Activated CD4-positive, alpha-beta memory T cell treated with anti-CD3 and anti-CD28 coated beads, Interleukin-2, amount 10 ng/mL, durations not matched to agents 7 days and 5 days (primary cell): ENCODE measurements around the gene GNA14. TPM values are rescaled to one million over a fixed set of nuclear protein-coding genes. Genes with fewer than 3 reads are reported as not detected.

Experiments
- CTCF ChIA-PET: fragments of 350-600 bp; sonication (Branson Sonifier 250); formaldehyde crosslinking; loops from one replicate; lab custom pipeline; 2021; ENCODE audit warnings: antibody characterized with exemption, inconsistent platforms; lab: Charles Lee
- POLR2A ChIA-PET: fragments of 350-600 bp; sonication (Branson Sonifier 250); formaldehyde crosslinking; loops from one replicate; lab custom pipeline; 2021; ENCODE audit warnings: antibody characterized with exemption; lab: Charles Lee
- DNase-seq: peaks from one replicate; pipeline ENCODE4 v3.0.0-alpha.2; 2020
- H3K27ac Mint-ChIP-seq: one replicate; pipeline ENCODE4 v1.8.0; 2021; ENCODE audit warnings: mild to moderate bottlenecking, mixed read lengths
- H3K27me3 Mint-ChIP-seq: one replicate; pipeline ENCODE4 v1.8.0; 2021; ENCODE audit warnings: mixed read lengths
- H3K36me3 Mint-ChIP-seq: one replicate; pipeline ENCODE4 v1.8.0; 2021; ENCODE audit warnings: low read depth, mixed read lengths
- H3K4me1 Mint-ChIP-seq: one replicate; pipeline ENCODE4 v1.8.0; 2021; ENCODE audit warnings: mixed read lengths
- H3K4me3 Mint-ChIP-seq: one replicate; pipeline ENCODE4 v1.8.0; 2021; ENCODE audit warnings: mild to moderate bottlenecking, mixed read lengths
- H3K9me3 Mint-ChIP-seq: one replicate; pipeline ENCODE4 v1.8.0; 2021; ENCODE audit warnings: mixed read lengths
- total RNA-seq, 2 experiments: library from RNA; stranded (reverse); gene quantifications; one replicate each; pipeline ENCODE4 v1.2.3, GENCODE V29; 2021

The GNA14 gene
- total RNA-seq, 2 experiments from 2014 or later, result not detected

GRCh38 chr9:77435277-77435676, 212.8 kb downstream of the GNA14 start:
- no peaks in the 10 kb centered on the region for H3K9me3 Mint-ChIP-seq
- H3K4me1 Mint-ChIP-seq, result peaks cover 3% of the 10 kb centered on the region
- DNase-seq, result no peak
- ChIA-PET POLR2A (no interaction called here), CTCF (interaction anchor here (1.7 to 3.8 kb wide), 5 partner anchors 9 to 268 kb away, joined by 4 to 27 read pairs (median 14); no protein-coding TSS in a partner anchor)
- H3K36me3 Mint-ChIP-seq, result no peaks in the 10 kb centered on the region
- no peak overlapping the region for H3K4me3 Mint-ChIP-seq
- H3K27me3 Mint-ChIP-seq, result peaks cover 1% of the 10 kb centered on the region
- H3K27ac Mint-ChIP-seq, result no peak overlapping the region

GRCh38 chr9:77433675-77434445, 214.3 kb downstream of the GNA14 start:
- H3K36me3 Mint-ChIP-seq, result no peaks in the 10 kb centered on the region
- ChIA-PET CTCF (interaction anchor here (0.6 to 3.8 kb wide), 16 partner anchors 10 to 516 kb away, joined by 3 to 27 read pairs (median 6); partner anchors contain the start of gene VPS13A), POLR2A (interaction anchor here (1.0 kb wide), 1 partner anchor 55 kb away, joined by 3 read pairs; no protein-coding TSS in a partner anchor)
- no peak overlapping the region for H3K4me3 Mint-ChIP-seq
- DNase-seq, result peak; percentile 56
- H3K27ac Mint-ChIP-seq, result no peak overlapping the region
- peaks cover 3% of the 10 kb centered on the region for H3K4me1 Mint-ChIP-seq
- H3K9me3 Mint-ChIP-seq, result no peaks in the 10 kb centered on the region
- peaks cover 1% of the 10 kb centered on the region for H3K27me3 Mint-ChIP-seq

- H3K36me3 Mint-ChIP-seq, result no peaks in the 10 kb centered on the region
- no peak overlapping the region for H3K27ac Mint-ChIP-seq
- no peak overlapping the region for H3K4me3 Mint-ChIP-seq
- H3K4me1 Mint-ChIP-seq, result peaks cover 3% of the 10 kb centered on the region
- POLR2A ChIA-PET, result no interaction called here
- H3K27me3 Mint-ChIP-seq, result no peaks in the 10 kb centered on the region
- H3K9me3 Mint-ChIP-seq, result no peaks in the 10 kb centered on the region
- CTCF ChIA-PET, result interaction anchor here (0.9 to 3.8 kb wide), 3 partner anchors 21 to 57 kb away, joined by 5 to 27 read pairs (median 5); no protein-coding TSS in a partner anchor
- no peak for DNase-seq
Observed at GRCh38 chr9:77432053-77432452, 216.1 kb downstream of the GNA14 start.

GRCh38 chr9:77429928-77430327, 218.2 kb downstream of the GNA14 start:
- ChIA-PET CTCF (interaction anchor here (0.5 kb wide), 1 partner anchor 57 kb away, joined by 3 read pairs; no protein-coding TSS in a partner anchor), POLR2A (no interaction called here)
- Mint-ChIP-seq H3K27me3 (no peaks in the 10 kb centered on the region), H3K4me3 (no peak overlapping the region), H3K36me3 (no peaks in the 10 kb centered on the region), H3K9me3 (no peaks in the 10 kb centered on the region), H3K27ac (no peak overlapping the region), H3K4me1 (peaks cover 3% of the 10 kb centered on the region)
- no peak for DNase-seq

GRCh38 chr9:77427256-77427927, 220.7 kb downstream of the GNA14 start:
- CTCF ChIA-PET, result interaction anchor here (0.6 kb wide), 1 partner anchor 72 kb away, joined by 4 read pairs; no protein-coding TSS in a partner anchor
- H3K27ac Mint-ChIP-seq, result no peak overlapping the region
- POLR2A ChIA-PET, result no interaction called here

GRCh38 chr9:77426712-77427111, 221.4 kb downstream of the GNA14 start:
- Mint-ChIP-seq H3K4me1 (no peaks in the 10 kb centered on the region), H3K27ac (no peak overlapping the region), H3K36me3 (no peaks in the 10 kb centered on the region), H3K9me3 (no peaks in the 10 kb centered on the region), H3K27me3 (no peaks in the 10 kb centered on the region), H3K4me3 (no peak overlapping the region)
- POLR2A ChIA-PET, result no interaction called here
- CTCF ChIA-PET, result interaction anchor here (0.6 kb wide), 1 partner anchor 72 kb away, joined by 4 read pairs; no protein-coding TSS in a partner anchor
- no peak for DNase-seq

More at GRCh38 chr9:77427256-77427927, 220.7 kb downstream of the GNA14 start:
- no peak for DNase-seq
- Mint-ChIP-seq H3K27me3 (no peaks in the 10 kb centered on the region), H3K36me3 (no peaks in the 10 kb centered on the region), H3K4me1 (no peaks in the 10 kb centered on the region), H3K9me3 (no peaks in the 10 kb centered on the region), H3K4me3 (no peak overlapping the region)

GRCh38 chr9:77424993-77425392, 223.1 kb downstream of the GNA14 start:
- Mint-ChIP-seq H3K4me1 (no peaks in the 10 kb centered on the region), H3K4me3 (no peak overlapping the region), H3K9me3 (no peaks in the 10 kb centered on the region), H3K36me3 (no peaks in the 10 kb centered on the region), H3K27ac (no peak overlapping the region), H3K27me3 (no peaks in the 10 kb centered on the region)
- CTCF ChIA-PET, result no interaction called here
- DNase-seq, result no peak
- POLR2A ChIA-PET, result no interaction called here

GRCh38 chr9:77423841-77424240, 224.3 kb downstream of the GNA14 start:
- POLR2A ChIA-PET, result no interaction called here
- Mint-ChIP-seq H3K4me1 (no peaks in the 10 kb centered on the region), H3K27ac (no peak overlapping the region)

GRCh38 chr9:77422969-77423368, 225.2 kb downstream of the GNA14 start:
- H3K27ac Mint-ChIP-seq, result no peak overlapping the region
- H3K4me1 Mint-ChIP-seq, result no peaks in the 10 kb centered on the region
- no peak for DNase-seq
- POLR2A ChIA-PET, result no interaction called here
- H3K27me3 Mint-ChIP-seq, result no peaks in the 10 kb centered on the region
- CTCF ChIA-PET, result interaction anchor here (0.6 to 1.8 kb wide), 2 partner anchors 11 to 34 kb away, joined by 4 to 5 read pairs; no protein-coding TSS in a partner anchor
- no peaks in the 10 kb centered on the region for H3K9me3 Mint-ChIP-seq
- no peak overlapping the region for H3K4me3 Mint-ChIP-seq
- no peaks in the 10 kb centered on the region for H3K36me3 Mint-ChIP-seq

More at GRCh38 chr9:77423841-77424240, 224.3 kb downstream of the GNA14 start:
- Mint-ChIP-seq H3K27me3 (no peaks in the 10 kb centered on the region), H3K4me3 (no peak overlapping the region), H3K9me3 (no peaks in the 10 kb centered on the region), H3K36me3 (no peaks in the 10 kb centered on the region)
- CTCF ChIA-PET, result interaction anchor here (1.8 kb wide), 1 partner anchor 10 kb away, joined by 5 read pairs; no protein-coding TSS in a partner anchor
- no peak for DNase-seq

GRCh38 chr9:77421506-77422265, 226.4 kb downstream of the GNA14 start:
- DNase-seq, result no peak
- no peak overlapping the region for H3K27ac Mint-ChIP-seq
- H3K4me1 Mint-ChIP-seq, result no peaks in the 10 kb centered on the region
- no peaks in the 10 kb centered on the region for H3K27me3 Mint-ChIP-seq
- H3K4me3 Mint-ChIP-seq, result no peak overlapping the region
- POLR2A ChIA-PET, result no interaction called here
- peaks cover 2% of the 10 kb centered on the region for H3K36me3 Mint-ChIP-seq
- H3K9me3 Mint-ChIP-seq, result no peaks in the 10 kb centered on the region
- CTCF ChIA-PET, result no interaction called here

- no peaks in the 10 kb centered on the region for H3K27me3 Mint-ChIP-seq
- POLR2A ChIA-PET, result no interaction called here
- peaks cover 2% of the 10 kb centered on the region for H3K36me3 Mint-ChIP-seq
- H3K4me3 Mint-ChIP-seq, result no peak overlapping the region
- CTCF ChIA-PET, result interaction anchor here (3.8 kb wide), 1 partner anchor 13 kb away, joined by 12 read pairs; no protein-coding TSS in a partner anchor
- DNase-seq, result no peak
- no peak overlapping the region for H3K27ac Mint-ChIP-seq
- H3K9me3 Mint-ChIP-seq, result no peaks in the 10 kb centered on the region
- H3K4me1 Mint-ChIP-seq, result no peaks in the 10 kb centered on the region
Observed at GRCh38 chr9:77420641-77421040, 227.5 kb downstream of the GNA14 start.

GRCh38 chr9:77418226-77418625, 229.9 kb downstream of the GNA14 start:
- Mint-ChIP-seq H3K36me3 (peaks cover 2% of the 10 kb centered on the region), H3K27ac (no peak overlapping the region), H3K27me3 (no peaks in the 10 kb centered on the region), H3K4me1 (no peaks in the 10 kb centered on the region), H3K4me3 (no peak overlapping the region), H3K9me3 (no peaks in the 10 kb centered on the region)
- POLR2A ChIA-PET, result no interaction called here
- DNase-seq, result no peak
- CTCF ChIA-PET, result interaction anchor here (0.7 to 3.8 kb wide), 2 partner anchors 15 to 39 kb away, joined by 3 to 12 read pairs; no protein-coding TSS in a partner anchor
